OCI-LY7 (cell line): ENCODE measurements around the gene POP4. TPM values are rescaled to one million over a fixed set of nuclear protein-coding genes. Genes with fewer than 3 reads are reported as not detected.

Source experiments
- BruUV-seq: library from RNA; stranded (reverse); fragments of 400-500 nt; replicated peaks from 2 replicates; lab custom pipeline; 2021; lab: Mats Ljungman, UMichigan
- CTCF ChIA-PET: fragments of 300-600 bp; sonication (Branson Sonifier 250); formaldehyde crosslinking; loops from one replicate; lab custom pipeline; 2022; ENCODE audit warnings: antibody characterized with exemption; ENCODE audit not compliant: unreplicated experiment; lab: Charles Lee
- POLR2A ChIA-PET: fragments of 300-600 bp; sonication (Branson Sonifier 250); formaldehyde crosslinking; loops from one replicate; lab custom pipeline; 2022; ENCODE audit warnings: antibody characterized with exemption; lab: Charles Lee
- DNase-seq: peaks from one replicate; pipeline ENCODE4 v3.0.0-alpha.2; 2015; ENCODE audit warnings: low spot score
- H2AFZ ChIP-seq: fragments of 200-600 bp; sonication (generic), shearing (Covaris generic); 2 replicates; pipeline ENCODE4 v1.6.1; 2014; ENCODE audit warnings: mild to moderate bottlenecking, antibody characterized with exemption, low read length, moderate library complexity
- H3K27ac ChIP-seq: fragments of 200-600 bp; sonication (generic); 2 replicates; pipeline ENCODE4 v1.5.1; 2014; ENCODE audit warnings: mixed run types, low read depth, mild to moderate bottlenecking, moderate library complexity, low read length, inconsistent platforms; ENCODE audit not compliant: poor library complexity, severe bottlenecking
- H3K36me3 ChIP-seq: fragments of 200-600 bp; sonication (generic); 2 replicates; pipeline ENCODE4 v1.6.1; 2014; ENCODE audit warnings: mild to moderate bottlenecking, antibody characterized with exemption, low read length, moderate library complexity, mixed read lengths; ENCODE audit not compliant: insufficient read depth
- H3K4me1 ChIP-seq: fragments of 200-600 bp; sonication (generic); 2 replicates; pipeline ENCODE4 v1.5.1; 2014; ENCODE audit warnings: mild to moderate bottlenecking, low read length; ENCODE audit not compliant: insufficient read depth, poor library complexity, severe bottlenecking
- H3K4me2 ChIP-seq: fragments of 200-600 bp; sonication (generic); 2 replicates; pipeline ENCODE4 v1.6.1; 2014; ENCODE audit warnings: mild to moderate bottlenecking, low read length
- H3K4me3 ChIP-seq: fragments of 200-600 bp; sonication (generic); 2 replicates; pipeline ENCODE4 v1.5.1; 2014; ENCODE audit warnings: mild to moderate bottlenecking, low read depth, low read length; ENCODE audit not compliant: poor library complexity, severe bottlenecking
- H3K79me2 ChIP-seq: fragments of 200-600 bp; sonication (generic); 2 replicates; pipeline ENCODE4 v1.6.1; 2016; ENCODE audit warnings: low read depth, mild to moderate bottlenecking, low read length, moderate library complexity, mixed read lengths; ENCODE audit not compliant: insufficient read depth
- H3K9me2 ChIP-seq: fragments of 200-600 bp; sonication (generic); 2 replicates; pipeline ENCODE4 v1.6.1; 2016; ENCODE audit warnings: mild to moderate bottlenecking, low read length, mixed read lengths; ENCODE audit not compliant: insufficient read depth
- H3K9me3 ChIP-seq: fragments of 200-600 bp; sonication (generic); 2 replicates; pipeline ENCODE4 v1.6.1; 2014; ENCODE audit warnings: mild to moderate bottlenecking, mixed run types, low read length, mixed read lengths
- H4K20me1 ChIP-seq: fragments of 200-600 bp; sonication (generic); 2 replicates; pipeline ENCODE4 v1.6.1; 2014; ENCODE audit warnings: mild to moderate bottlenecking, antibody characterized with exemption, low read length, moderate library complexity, mixed read lengths; ENCODE audit not compliant: insufficient read depth
- CTCF ChIP-seq: fragments of 200-600 bp; sonication (generic); conservative IDR thresholded peaks from 2 replicates; pipeline ENCODE4 v1.5.1; 2014; ENCODE audit warnings: mild to moderate bottlenecking, antibody characterized with exemption, low read length, moderate library complexity, mixed read lengths
- EZH2phosphoT487 ChIP-seq: fragments of 200-600 bp; sonication (generic); IDR thresholded peaks from 2 replicates; pipeline ENCODE4 v1.6.1; 2018; ENCODE audit warnings: low read depth, borderline replicate concordance, mild to moderate bottlenecking, mixed run types, antibody characterized with exemption, low read length, moderate library complexity, mixed read lengths
- intact Hi-C: fragments of 100-400 bp; cut with micrococcal nuclease; formaldehyde crosslinking; loops from one replicate; pipeline ENCODE4 v1.10.0; 2022; ENCODE audit not compliant: unreplicated experiment
- total RNA-seq, 2 experiments: library from RNA; depleted of rRNA in 1 of 2; stranded (reverse); fragments of >200 nt in 1 of 2; shearing (Covaris generic) in 1 of 2; gene quantifications; 2 replicates each; pipeline ENCODE4 v1.2.3, GENCODE V29; 2014 to 2022

The POP4 gene
- total RNA-seq, 2 experiments from 2014 or later, result 83.5 to 105 TPM

GRCh38 chr19:29650772-29651387 lies 44.8 kb downstream of the POP4 start:
- Histone ChIP-seq H3K9me2 (no peaks in the 10 kb centered on the region), H3K9me3 (no peaks in the 10 kb centered on the region), H2AFZ (no peak overlapping the region), H3K36me3 (no peaks in the 10 kb centered on the region), H3K4me2 (no peak overlapping the region), H3K79me2 (no peaks in the 10 kb centered on the region), H3K4me1 (no peaks in the 10 kb centered on the region), H3K4me3 (no peak overlapping the region), H4K20me1 (no peaks in the 10 kb centered on the region), H3K27ac (no peak overlapping the region)
- no TSS peak for BruUV-seq
- no peak for TF ChIP-seq EZH2phosphoT487
- TF ChIP-seq CTCF, result no peak
- intact Hi-C loops, result no loop called here
- POLR2A ChIA-PET, result no interaction called here
- CTCF ChIA-PET, result no interaction called here
- DNase-seq, result no peak

GRCh38 chr19:29651622-29652394 lies 45.7 kb downstream of the POP4 start:
- no TSS peak for BruUV-seq
- no peak for DNase-seq
- ChIA-PET CTCF (no interaction called here), POLR2A (interaction anchor here (0.6 kb wide), 1 partner anchor 330 kb away, joined by 3 read pairs; no protein-coding TSS in a partner anchor)
- Histone ChIP-seq H3K79me2 (no peaks in the 10 kb centered on the region), H3K4me2 (no peak overlapping the region), H3K4me1 (no peaks in the 10 kb centered on the region), H3K27ac (no peak overlapping the region), H3K9me3 (no peaks in the 10 kb centered on the region), H2AFZ (no peak overlapping the region), H3K4me3 (no peak overlapping the region), H3K9me2 (no peaks in the 10 kb centered on the region), H4K20me1 (no peaks in the 10 kb centered on the region), H3K36me3 (no peaks in the 10 kb centered on the region)
- TF ChIP-seq CTCF (no peak), EZH2phosphoT487 (no peak)
- intact Hi-C loops, result no loop called here

GRCh38 chr19:29653398-29653797 lies 47.3 kb downstream of the POP4 start:
- H3K4me2 ChIP-seq, result no peak overlapping the region
- no TSS peak for BruUV-seq
- TF ChIP-seq CTCF (no peak), EZH2phosphoT487 (no peak)
- no peaks in the 10 kb centered on the region for H3K9me2 ChIP-seq
- no peaks in the 10 kb centered on the region for H3K4me1 ChIP-seq
- no peaks in the 10 kb centered on the region for H3K36me3 ChIP-seq
- no peak overlapping the region for H2AFZ ChIP-seq
- H3K4me3 ChIP-seq, result no peak overlapping the region
- DNase-seq, result no peak
- ChIA-PET POLR2A (no interaction called here), CTCF (no interaction called here)
- H3K79me2 ChIP-seq, result no peaks in the 10 kb centered on the region
- intact Hi-C loops, result no loop called here
- H3K9me3 ChIP-seq, result no peaks in the 10 kb centered on the region
- no peak overlapping the region for H3K27ac ChIP-seq
- no peaks in the 10 kb centered on the region for H4K20me1 ChIP-seq
